GM19238 (cell line): ENCODE results near the gene SLC30A2.

ENCODE experiments used
- DNase-seq: peaks from one replicate; pipeline ENCODE4 v3.0.0; 2011; ENCODE audit warnings: low spot score; ENCODE audit not compliant: insufficient read length

SLC30A2 gene

GRCh38 chr1:26041978-26042377 lies 3.9 kb downstream of the SLC30A2 start:
- DNase-seq: no peak

- DNase-seq: no peak
Observed at GRCh38 chr1:26041401-26041800, 4.5 kb downstream of the SLC30A2 start.

GRCh38 chr1:26038904-26039303 lies 7.0 kb downstream of the SLC30A2 start:
- DNase-seq: no peak

- no peak for DNase-seq
Observed at GRCh38 chr1:26038477-26038876, 7.4 kb downstream of the SLC30A2 start.

GRCh38 chr1:26037904-26038303 lies 8.0 kb downstream of the SLC30A2 start:
- DNase-seq: no peak

- no peak for DNase-seq
Observed at GRCh38 chr1:26036756-26037281, 9.1 kb downstream of the SLC30A2 start.

GRCh38 chr1:26035959-26036755 lies 9.8 kb downstream of the SLC30A2 start:
- DNase-seq: peak; percentile 87

GRCh38 chr1:26035203-26035958 lies 10.5 kb downstream of the SLC30A2 start:
- DNase-seq: peak; percentile 98

GRCh38 chr1:26034504-26035202 lies 11.3 kb downstream of the SLC30A2 start:
- DNase-seq: no peak

- no peak for DNase-seq
Observed at GRCh38 chr1:26032656-26033357, 13.1 kb downstream of the SLC30A2 start.

GRCh38 chr1:26031611-26032220 lies 14.2 kb downstream of the SLC30A2 start:
- no peak for DNase-seq

GRCh38 chr1:26031196-26031595 lies 14.7 kb downstream of the SLC30A2 start:
- DNase-seq: no peak

GRCh38 chr1:26029864-26030481 lies 15.9 kb downstream of the SLC30A2 start:
- DNase-seq: no peak

- no peak for DNase-seq
Observed at GRCh38 chr1:26029054-26029863, 16.7 kb downstream of the SLC30A2 start.

- DNase-seq: no peak
Observed at GRCh38 chr1:26028490-26028980, 17.4 kb downstream of the SLC30A2 start.

- no peak for DNase-seq
Observed at GRCh38 chr1:26027716-26028489, 18.0 kb downstream of the SLC30A2 start.

GRCh38 chr1:26025517-26025916 lies 20.4 kb downstream of the SLC30A2 start:
- DNase-seq: no peak

GRCh38 chr1:26025060-26025459 lies 20.9 kb downstream of the SLC30A2 start:
- no peak for DNase-seq

- DNase-seq: no peak
Observed at GRCh38 chr1:26023826-26024225, 22.1 kb downstream of the SLC30A2 start.
